MCF 10A (cell line): ENCODE measurements around the gene GFAP. TPM values are rescaled to one million over a fixed set of nuclear protein-coding genes. Genes with fewer than 3 reads are reported as not detected.

Experiments used
- BruUV-seq: library from RNA; stranded (reverse); fragments of 400-500 nt; replicated peaks from 2 replicates; lab custom pipeline; 2021; lab: Mats Ljungman, UMichigan
- CTCF ChIA-PET: fragments of 300-600 bp; sonication (Branson Sonifier 250); formaldehyde crosslinking; extraction: SDS; loops from one replicate; lab custom pipeline; 2021; ENCODE audit warnings: antibody characterized with exemption, inconsistent platforms; lab: Yijun Ruan, JAX
- POLR2A ChIA-PET: fragments of 300-600, 350-650 bp; sonication (Branson Sonifier 250); formaldehyde crosslinking; extraction: SDS; loops from one replicate; lab custom pipeline; 2020; ENCODE audit warnings: antibody characterized with exemption, inconsistent platforms; lab: Yijun Ruan, JAX
- DNase-seq: peaks from one replicate; pipeline ENCODE4 v3.0.0-alpha.2; 2018; ENCODE audit not compliant: unreplicated experiment
- H3K27ac Mint-ChIP-seq: one replicate; pipeline ENCODE4 v1.8.0; 2022; ENCODE audit warnings: mild to moderate bottlenecking, low read depth, mixed read lengths; ENCODE audit not compliant: unreplicated experiment
- H3K27me3 Mint-ChIP-seq: one replicate; pipeline ENCODE4 v1.8.0; 2022; ENCODE audit warnings: mixed read lengths; ENCODE audit not compliant: insufficient read depth, unreplicated experiment
- H3K36me3 Mint-ChIP-seq: one replicate; pipeline ENCODE4 v1.8.0; 2022; ENCODE audit warnings: mild to moderate bottlenecking, moderate library complexity, mixed read lengths; ENCODE audit not compliant: insufficient read depth, unreplicated experiment
- H3K4me1 Mint-ChIP-seq: one replicate; pipeline ENCODE4 v1.8.0; 2022; ENCODE audit warnings: mixed read lengths; ENCODE audit not compliant: insufficient read depth, unreplicated experiment
- H3K4me3 Mint-ChIP-seq: one replicate; pipeline ENCODE4 v1.8.0; 2022; ENCODE audit warnings: mild to moderate bottlenecking, moderate library complexity, mixed read lengths; ENCODE audit not compliant: unreplicated experiment
- H3K9me3 Mint-ChIP-seq: one replicate; pipeline ENCODE4 v1.8.0; 2022; ENCODE audit warnings: mixed read lengths; ENCODE audit not compliant: unreplicated experiment
- intact Hi-C: fragments of 100-400 bp; cut with micrococcal nuclease; formaldehyde crosslinking; loops from 2 replicates; pipeline ENCODE4 v1.14.1; 2022
- total RNA-seq: library from RNA; stranded (reverse); gene quantifications from 2 replicates; pipeline ENCODE4 v1.2.3, GENCODE V29; 2022
- TF ChIP-seq, protein P1 (sequence below): fragments of 200-600 bp; IDR thresholded peaks from one replicate; pipeline ENCODE4 v1.8.0; 2022; ENCODE audit warnings: antibody characterized with exemption, mild to moderate bottlenecking; ENCODE audit not compliant: unreplicated experiment

Gene GFAP
- total RNA-seq, 1 experiment from 2014 or later, result not detected

DNA sequence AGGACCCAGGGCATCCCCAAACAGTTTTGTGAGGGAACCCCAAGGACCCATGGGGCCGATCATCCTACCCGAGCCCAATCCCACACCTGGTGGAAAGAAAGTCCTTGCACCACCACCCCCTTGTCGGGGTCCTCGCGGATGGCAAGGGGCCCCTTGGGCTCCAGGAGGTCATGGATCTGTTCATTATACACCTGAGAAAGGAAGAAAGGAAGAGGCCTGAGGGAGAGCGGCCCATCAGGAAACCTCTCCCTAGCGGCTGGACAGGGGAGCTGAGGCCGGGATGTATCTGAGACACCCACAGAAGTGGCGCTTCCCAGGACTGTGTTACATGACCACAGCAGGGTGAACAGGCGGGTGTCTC, 19.4 kb upstream of the GFAP start:
- H3K9me3 Mint-ChIP-seq, result no peaks in the 10 kb centered on the region
- TF ChIP-seq, protein P1, sequence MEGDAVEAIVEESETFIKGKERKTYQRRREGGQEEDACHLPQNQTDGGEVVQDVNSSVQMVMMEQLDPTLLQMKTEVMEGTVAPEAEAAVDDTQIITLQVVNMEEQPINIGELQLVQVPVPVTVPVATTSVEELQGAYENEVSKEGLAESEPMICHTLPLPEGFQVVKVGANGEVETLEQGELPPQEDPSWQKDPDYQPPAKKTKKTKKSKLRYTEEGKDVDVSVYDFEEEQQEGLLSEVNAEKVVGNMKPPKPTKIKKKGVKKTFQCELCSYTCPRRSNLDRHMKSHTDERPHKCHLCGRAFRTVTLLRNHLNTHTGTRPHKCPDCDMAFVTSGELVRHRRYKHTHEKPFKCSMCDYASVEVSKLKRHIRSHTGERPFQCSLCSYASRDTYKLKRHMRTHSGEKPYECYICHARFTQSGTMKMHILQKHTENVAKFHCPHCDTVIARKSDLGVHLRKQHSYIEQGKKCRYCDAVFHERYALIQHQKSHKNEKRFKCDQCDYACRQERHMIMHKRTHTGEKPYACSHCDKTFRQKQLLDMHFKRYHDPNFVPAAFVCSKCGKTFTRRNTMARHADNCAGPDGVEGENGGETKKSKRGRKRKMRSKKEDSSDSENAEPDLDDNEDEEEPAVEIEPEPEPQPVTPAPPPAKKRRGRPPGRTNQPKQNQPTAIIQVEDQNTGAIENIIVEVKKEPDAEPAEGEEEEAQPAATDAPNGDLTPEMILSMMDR, result no peak
- no peaks in the 10 kb centered on the region for H3K4me1 Mint-ChIP-seq
- no peaks in the 10 kb centered on the region for H3K36me3 Mint-ChIP-seq
- ChIA-PET POLR2A (no interaction called here), CTCF (interaction anchor here (0.5 to 1.9 kb wide), 2 partner anchors 15 to 116 kb away, joined by 3 to 5 read pairs; partner anchors contain the start of gene DCAKD)
- H3K4me3 Mint-ChIP-seq, result no peak overlapping the region
- BruUV-seq, result no TSS peak
- no peak for DNase-seq
- H3K27me3 Mint-ChIP-seq, result no peaks in the 10 kb centered on the region
- intact Hi-C loops, result no loop called here
- no peak overlapping the region for H3K27ac Mint-ChIP-seq

GRCh38 chr17:44933824-44934744, 18.8 kb upstream of the GFAP start:
- TF ChIP-seq, protein P1, result no peak
- CTCF ChIA-PET, result interaction anchor here (0.5 to 1.9 kb wide), 3 partner anchors 14 to 140 kb away, joined by 3 to 5 read pairs (median 3); partner anchors contain the start of gene DCAKD
- DNase-seq, result no peak
- no TSS peak for BruUV-seq
- Mint-ChIP-seq H3K9me3 (no peaks in the 10 kb centered on the region), H3K27me3 (no peaks in the 10 kb centered on the region), H3K4me3 (no peak overlapping the region), H3K4me1 (no peaks in the 10 kb centered on the region), H3K27ac (peak overlapping the region; percentile 63), H3K36me3 (no peaks in the 10 kb centered on the region)
- POLR2A ChIA-PET, result no interaction called here
- intact Hi-C loops, result no loop called here

DNA sequence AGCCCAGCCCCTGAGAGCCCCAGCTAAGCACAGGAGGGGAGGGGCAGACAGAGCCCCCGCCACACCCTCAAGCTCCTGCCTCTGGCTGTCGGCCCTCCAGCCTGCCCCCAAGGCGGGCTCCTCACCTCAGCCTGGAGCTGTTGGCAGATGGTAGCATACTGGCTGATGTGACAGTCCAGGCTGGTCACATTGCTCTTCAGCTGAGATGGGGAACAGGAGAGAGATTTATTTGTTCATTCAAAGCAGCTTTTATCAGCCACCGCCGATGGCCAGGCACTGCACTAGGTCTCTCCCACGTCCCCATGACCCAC, 17.4 kb upstream of the GFAP start:
- CTCF ChIA-PET, result interaction anchor here (5.4 kb wide), 1 partner anchor 13 kb away, joined by 37 read pairs; no protein-coding TSS in a partner anchor
- Mint-ChIP-seq H3K4me1 (no peaks in the 10 kb centered on the region), H3K4me3 (no peak overlapping the region), H3K27ac (no peak overlapping the region), H3K36me3 (peaks cover 6% of the 10 kb centered on the region), H3K9me3 (no peaks in the 10 kb centered on the region), H3K27me3 (no peaks in the 10 kb centered on the region)
- intact Hi-C loops, result no loop called here
- POLR2A ChIA-PET, result no interaction called here
- BruUV-seq, result no TSS peak
- no peak for DNase-seq
- TF ChIP-seq, protein P1, result no peak

- H3K36me3 Mint-ChIP-seq, result peaks cover 6% of the 10 kb centered on the region
- POLR2A ChIA-PET, result interaction anchor here (0.6 to 1.1 kb wide), 2 partner anchors 9 to 20 kb away, joined by 3 to 4 read pairs; no protein-coding TSS in a partner anchor
- no TSS peak for BruUV-seq
- no peak for DNase-seq
- no peaks in the 10 kb centered on the region for H3K9me3 Mint-ChIP-seq
- CTCF ChIA-PET, result interaction anchor here (0.6 to 5.4 kb wide), 3 partner anchors 13 to 201 kb away, joined by 3 to 37 read pairs (median 3); no protein-coding TSS in a partner anchor
- H3K4me3 Mint-ChIP-seq, result no peak overlapping the region
- H3K27ac Mint-ChIP-seq, result no peak overlapping the region
- H3K27me3 Mint-ChIP-seq, result no peaks in the 10 kb centered on the region
- TF ChIP-seq, protein P1, result no peak
- no peaks in the 10 kb centered on the region for H3K4me1 Mint-ChIP-seq
- intact Hi-C loops, result no loop called here
These were observed 16.9 kb upstream of the GFAP start for GRCh38 chr17:44932096-44932786.
